Trophoblast cell (in vitro differentiated cells and primary cell): Measurements from ENCODE around the gene TECR.
A peak's percentile ranks its signal among the peaks of the same experiment; 100 is the strongest.
"Not testable (repeated sequence)": the region's sequence is repeated elsewhere in the genome, so short reads cannot be mapped to it uniquely, and the experiment has no call there.

Experiments used
- DNase-seq, 2 donors: peaks; one replicate each; pipeline ENCODE4 v3.0.0-alpha.2; 2016
- H2AFZ ChIP-seq: 2 replicates; pipeline ENCODE4 v1.6.1; 2013; ENCODE audit warnings: low read length, moderate library complexity, mild to moderate bottlenecking; ENCODE audit not compliant: insufficient read depth, poor library complexity
- H2AK5ac ChIP-seq: 2 replicates; pipeline ENCODE4 v1.6.1; 2013; ENCODE audit warnings: mild to moderate bottlenecking, low read length
- H2BK120ac ChIP-seq: 2 replicates; pipeline ENCODE4 v1.6.1; 2013; ENCODE audit warnings: low read length, mild to moderate bottlenecking, moderate library complexity; ENCODE audit not compliant: insufficient read depth, poor library complexity
- H2BK12ac ChIP-seq: 2 replicates; pipeline ENCODE4 v1.6.1; 2013; ENCODE audit warnings: mild to moderate bottlenecking, low read length, moderate library complexity
- H2BK5ac ChIP-seq: 2 replicates; pipeline ENCODE4 v1.6.1; 2013; ENCODE audit warnings: low read length, low read depth, moderate library complexity, mild to moderate bottlenecking; ENCODE audit not compliant: poor library complexity
- H3K14ac ChIP-seq: 2 replicates; pipeline ENCODE4 v1.6.1; 2013; ENCODE audit warnings: mild to moderate bottlenecking, low read length
- H3K18ac ChIP-seq: 2 replicates; pipeline ENCODE4 v1.6.1; 2013; ENCODE audit warnings: mild to moderate bottlenecking, low read length
- H3K23ac ChIP-seq: 2 replicates; pipeline ENCODE4 v1.6.1; 2013; ENCODE audit warnings: low read length
- H3K27ac ChIP-seq: 2 replicates; pipeline ENCODE4 v1.5.1; 2013; ENCODE audit warnings: low read depth, mild to moderate bottlenecking, inconsistent platforms, low read length, moderate library complexity
- H3K27me3 ChIP-seq: 2 replicates; pipeline ENCODE4 v1.6.1; 2013; ENCODE audit warnings: inconsistent platforms, mild to moderate bottlenecking, low read length, moderate library complexity; ENCODE audit not compliant: insufficient read depth
- H3K36me3 ChIP-seq, 2 experiments: 1 replicate in 1 of 2; 2 replicates in 1 of 2; pipeline ENCODE4 v1.6.1; 2013; ENCODE audit warnings: low read length in 2 of 2, mild to moderate bottlenecking in 2 of 2, moderate library complexity in 1 of 2; ENCODE audit not compliant: insufficient read depth in 2 of 2, control insufficient read depth in 1 of 2
- H3K4ac ChIP-seq: 2 replicates; pipeline ENCODE4 v1.6.1; 2013; ENCODE audit warnings: low read depth, mild to moderate bottlenecking, low read length, moderate library complexity
- H3K4me1 ChIP-seq, 2 experiments: 1 replicate in 1 of 2; 2 replicates in 1 of 2; pipeline ENCODE4 v1.6.1; 2013; ENCODE audit warnings: low read length in 2 of 2, mild to moderate bottlenecking in 2 of 2, moderate library complexity in 1 of 2; ENCODE audit not compliant: insufficient read depth in 2 of 2, control insufficient read depth in 1 of 2
- H3K4me2 ChIP-seq: 2 replicates; pipeline ENCODE4 v1.6.1; 2013; ENCODE audit warnings: inconsistent platforms, mild to moderate bottlenecking, low read length, moderate library complexity
- H3K4me3 ChIP-seq: 2 replicates; pipeline ENCODE4 v1.5.1; 2013; ENCODE audit warnings: mild to moderate bottlenecking, low read depth, low read length, inconsistent platforms
- H3K79me1 ChIP-seq: one replicate; pipeline ENCODE4 v1.6.1; 2013; ENCODE audit warnings: low read length
- H3K79me2 ChIP-seq: 2 replicates; pipeline ENCODE4 v1.6.1; 2013; ENCODE audit warnings: low read length, mild to moderate bottlenecking; ENCODE audit not compliant: control insufficient read depth, insufficient read depth, poor library complexity
- H3K9ac ChIP-seq: 2 replicates; pipeline ENCODE4 v1.6.1; 2013; ENCODE audit warnings: mild to moderate bottlenecking, low read length
- H3K9me3 ChIP-seq: 2 replicates; pipeline ENCODE4 v1.6.1; 2013; ENCODE audit warnings: low read depth, mild to moderate bottlenecking, control low read depth, inconsistent platforms, low read length; ENCODE audit not compliant: insufficient read depth
- H4K12ac ChIP-seq: 2 replicates; pipeline ENCODE4 v1.6.1; 2013; ENCODE audit warnings: low read depth, mild to moderate bottlenecking, low read length, moderate library complexity
- H4K8ac ChIP-seq: 2 replicates; pipeline ENCODE4 v1.6.1; 2013; ENCODE audit warnings: low read depth, mild to moderate bottlenecking, low read length, moderate library complexity
- H4K91ac ChIP-seq: one replicate; pipeline ENCODE4 v1.6.1; 2013; ENCODE audit warnings: low read depth, mild to moderate bottlenecking, low read length, moderate library complexity
- WGBS: extraction: QIAGEN DNeasy Blood & Tissue Kit; methylation state at CpG from one replicate; pipeline ENCODE4 v1.1.7; 2013; ENCODE audit warnings: missing lambda C conversion rate; ENCODE audit not compliant: insufficient read length, insufficient coverage; ENCODE audit errors: extremely low coverage; 5-methylcytosine and 5-hydroxymethylcytosine counted together

TECR gene

DNA sequence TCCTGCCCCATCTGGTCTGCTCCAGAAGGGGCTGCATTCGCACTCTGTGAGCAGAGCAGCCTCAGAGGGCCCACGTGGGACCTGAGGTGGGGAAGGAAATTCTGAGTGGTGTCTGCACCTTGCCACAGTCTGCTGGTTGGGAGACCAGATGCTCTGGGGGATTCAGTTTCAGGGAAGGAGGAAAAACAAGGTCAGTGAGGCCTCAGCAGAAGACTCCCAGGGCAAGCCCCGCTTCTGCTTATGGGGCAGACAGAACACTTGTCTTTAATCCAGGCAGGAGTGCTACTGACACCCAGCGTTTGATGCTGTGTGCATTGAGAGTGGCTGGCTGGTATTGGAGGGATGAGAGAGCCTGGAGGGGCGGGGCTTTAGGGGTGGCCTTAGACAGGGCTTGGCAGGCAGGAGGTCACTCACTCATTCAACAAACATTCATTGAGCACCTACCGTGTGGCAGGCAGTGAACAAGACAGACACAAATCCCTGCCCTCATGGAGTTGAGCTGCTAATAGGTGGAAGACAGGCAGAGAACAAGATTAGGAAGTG lies 48.6 kb downstream of the TECR start:
- H4K12ac ChIP-seq, result no peak overlapping the region
- no peak overlapping the region for H3K18ac ChIP-seq
- no peak overlapping the region for H2BK5ac ChIP-seq
- no peak overlapping the region for H4K91ac ChIP-seq
- no peak overlapping the region for H3K4me2 ChIP-seq
- H3K79me2 ChIP-seq, result no peaks in the 10 kb centered on the region
- no peaks in the 10 kb centered on the region for H3K27me3 ChIP-seq
- no peak overlapping the region for H3K27ac ChIP-seq
- no peak overlapping the region for H3K4ac ChIP-seq
- no peak overlapping the region for H3K23ac ChIP-seq
- H3K4me3 ChIP-seq, result no peak overlapping the region
- no peaks in the 10 kb centered on the region for H3K36me3 ChIP-seq
- no peak overlapping the region for H2BK120ac ChIP-seq
- H2AFZ ChIP-seq, result no peak overlapping the region
- no peak overlapping the region for H3K9ac ChIP-seq
- no peak overlapping the region for H3K14ac ChIP-seq
- peaks cover 0 to 2% of the 10 kb centered on the region in 2 experiments for H3K4me1 ChIP-seq
- no peak overlapping the region for H4K8ac ChIP-seq
- H3K79me1 ChIP-seq, result no peaks in the 10 kb centered on the region
- H2BK12ac ChIP-seq, result no peak overlapping the region
- no peak overlapping the region for H2AK5ac ChIP-seq
- peaks cover 2% of the 10 kb centered on the region for H3K9me3 ChIP-seq
- peak in 1 of 2 donors; percentile 16 for DNase-seq
- WGBS, result no CpG with 5 or more reads among the region's 6 CpGs

DNA sequence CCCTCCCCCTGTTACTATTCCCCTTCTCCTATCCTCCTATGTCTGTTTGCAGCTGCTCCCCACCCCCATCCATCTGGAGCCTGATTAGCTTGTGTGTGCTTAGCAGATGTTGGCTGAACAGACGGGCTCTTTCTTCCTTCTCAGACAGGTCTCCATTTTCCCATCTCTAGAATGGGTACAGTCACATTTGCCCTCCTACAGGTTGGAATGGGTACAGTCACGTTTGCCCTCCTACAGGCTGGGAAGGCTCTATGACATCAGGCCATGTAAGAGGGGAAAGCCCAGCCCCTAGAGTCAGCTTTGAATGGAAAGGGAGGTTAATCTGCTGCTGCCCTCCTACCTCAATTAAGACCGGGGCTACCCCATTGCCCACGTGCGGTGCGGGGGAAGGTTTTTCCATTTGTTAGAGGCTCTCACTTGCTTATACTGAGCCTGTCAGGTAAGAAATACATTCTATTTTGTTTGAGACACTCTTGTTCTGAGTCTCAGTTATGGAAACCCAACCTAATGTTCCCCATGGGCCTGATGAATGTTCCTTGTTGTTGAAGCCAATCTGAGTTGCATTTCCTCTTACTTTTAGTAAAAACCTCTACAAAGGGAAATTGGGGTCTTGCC lies 51.3 kb downstream of the TECR start:
- H3K4me2 ChIP-seq, result no peak overlapping the region
- H3K9me3 ChIP-seq, result peaks cover 6% of the 10 kb centered on the region
- H3K14ac ChIP-seq, result no peak overlapping the region
- H3K27me3 ChIP-seq, result no peaks in the 10 kb centered on the region
- H3K4ac ChIP-seq, result no peak overlapping the region
- H2BK120ac ChIP-seq, result no peak overlapping the region
- H3K4me3 ChIP-seq, result no peak overlapping the region
- H3K18ac ChIP-seq, result no peak overlapping the region
- no peak overlapping the region for H2BK12ac ChIP-seq
- H2BK5ac ChIP-seq, result no peak overlapping the region
- no peak overlapping the region for H3K23ac ChIP-seq
- H3K27ac ChIP-seq, result no peak overlapping the region
- H2AFZ ChIP-seq, result no peak overlapping the region
- no peak overlapping the region for H3K9ac ChIP-seq
- H3K79me1 ChIP-seq, result no peaks in the 10 kb centered on the region
- H4K91ac ChIP-seq, result no peak overlapping the region
- no peak overlapping the region for H4K8ac ChIP-seq
- no peaks in the 10 kb centered on the region for H3K79me2 ChIP-seq
- no peaks in the 10 kb centered on the region for H3K36me3 ChIP-seq
- H4K12ac ChIP-seq, result no peak overlapping the region
- no peak overlapping the region for H2AK5ac ChIP-seq
- no CpG with 5 or more reads among the region's 6 CpGs for WGBS
- no peak for DNase-seq
- no peaks in the 10 kb centered on the region for H3K4me1 ChIP-seq

- H4K91ac ChIP-seq, result no peak within 1 kb of the TSS
- WGBS, result no CpG with 5 or more reads among the region's 6 CpGs
- H3K4me3 ChIP-seq, result no peak within 1 kb of the TSS
- H3K18ac ChIP-seq, result no peak within 1 kb of the TSS
- no peak within 1 kb of the TSS for H3K4ac ChIP-seq
- H3K36me3 ChIP-seq, result no peaks in the 10 kb centered on the region
- no peak within 1 kb of the TSS for H3K9ac ChIP-seq
- H2AFZ ChIP-seq, result no peak within 1 kb of the TSS
- peaks cover 9% of the 10 kb centered on the region for H3K9me3 ChIP-seq
- no peak for DNase-seq
- H2BK12ac ChIP-seq, result no peak within 1 kb of the TSS
- H4K8ac ChIP-seq, result no peak within 1 kb of the TSS
- no peaks in the 10 kb centered on the region for H3K4me1 ChIP-seq
- H3K4me2 ChIP-seq, result no peak within 1 kb of the TSS
- no peak within 1 kb of the TSS for H2AK5ac ChIP-seq
- H2BK120ac ChIP-seq, result no peak within 1 kb of the TSS
- H3K23ac ChIP-seq, result no peak within 1 kb of the TSS
- no peak within 1 kb of the TSS for H3K14ac ChIP-seq
- H3K27ac ChIP-seq, result no peak within 1 kb of the TSS
- H3K79me1 ChIP-seq, result no peaks in the 10 kb centered on the region
- no peak within 1 kb of the TSS for H4K12ac ChIP-seq
- H2BK5ac ChIP-seq, result no peak within 1 kb of the TSS
- no peaks in the 10 kb centered on the region for H3K79me2 ChIP-seq
- no peaks in the 10 kb centered on the region for H3K27me3 ChIP-seq
These were observed 53.5 kb downstream of the TECR start, which contains the start of gene CLEC17A for GRCh38 chr19:14582894-14583340. CLEC17A (plus strand) TSS chr19:14583084; CDS start chr19:14583161, 77 bp downstream.

DNA sequence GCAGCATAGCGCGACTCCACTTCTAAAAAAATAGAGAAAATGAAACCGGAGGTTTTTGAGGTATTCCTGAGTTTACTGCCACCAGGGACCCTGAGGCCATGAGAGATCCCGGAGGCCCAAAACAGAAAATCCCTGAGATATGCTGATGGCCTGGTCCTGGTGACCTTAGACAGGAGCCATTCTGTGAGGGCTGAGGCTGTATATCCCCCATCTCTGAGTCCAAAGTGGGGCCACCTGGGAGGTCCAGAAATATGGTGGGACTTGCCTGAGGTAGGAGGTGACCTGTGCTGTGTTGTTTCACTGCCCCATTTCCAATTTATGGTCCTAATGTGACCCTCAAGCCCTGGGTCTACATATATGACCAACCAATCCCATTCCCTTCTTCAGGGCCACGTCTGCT lies 55.0 kb downstream of the TECR start:
- H2BK12ac ChIP-seq, H3K79me2 ChIP-seq, H3K4ac ChIP-seq, H3K4me1 ChIP-seq, H2AFZ ChIP-seq, H2AK5ac ChIP-seq, H3K4me2 ChIP-seq, H3K23ac ChIP-seq, H4K12ac ChIP-seq, H4K91ac ChIP-seq, H3K27ac ChIP-seq, H3K14ac ChIP-seq, H3K4me3 ChIP-seq, H3K18ac ChIP-seq, H3K9ac ChIP-seq, H3K27me3 ChIP-seq, H2BK5ac ChIP-seq, H3K36me3 ChIP-seq, DNase-seq, H3K79me1 ChIP-seq, H4K8ac ChIP-seq, H2BK120ac ChIP-seq: not testable (repeated sequence)
- H3K9me3 ChIP-seq, result peaks cover 11% of the 10 kb centered on the region
- WGBS, result no CpG with 5 or more reads among the region's 5 CpGs
